HFFc6 (cell line): ENCODE data around the gene CTNNA3. TPM values are rescaled to one million over a fixed set of nuclear protein-coding genes. Genes with fewer than 3 reads are reported as not detected.
"Not testable (repeated sequence)": the region's sequence is repeated elsewhere in the genome, so short reads cannot be mapped to it uniquely, and the experiment has no call there.

Source experiments
- DNase-seq: peaks from one replicate; pipeline ENCODE4 v3.0.0-alpha.2; 2018
- H3K27ac Mint-ChIP-seq: 2 replicates; pipeline ENCODE4 v1.8.0; 2020; ENCODE audit warnings: mild to moderate bottlenecking, mixed read lengths
- H3K27me3 Mint-ChIP-seq: 2 replicates; pipeline ENCODE4 v1.8.0; 2021; ENCODE audit warnings: mild to moderate bottlenecking, moderate library complexity, mixed read lengths; ENCODE audit not compliant: insufficient read depth
- H3K36me3 Mint-ChIP-seq: 2 replicates; pipeline ENCODE4 v1.8.0; 2021; ENCODE audit warnings: low read depth, mixed read lengths
- H3K4me1 Mint-ChIP-seq: 2 replicates; pipeline ENCODE4 v1.8.0; 2020; ENCODE audit warnings: low read depth, mixed read lengths
- H3K4me3 Mint-ChIP-seq: 2 replicates; pipeline ENCODE4 v1.8.0; 2020; ENCODE audit warnings: mild to moderate bottlenecking, moderate library complexity, mixed read lengths
- H3K9me3 Mint-ChIP-seq: 2 replicates; pipeline ENCODE4 v1.8.0; 2020; ENCODE audit warnings: mild to moderate bottlenecking, mixed read lengths
- total RNA-seq, 6 experiments: library from RNA; stranded (reverse); fragmentation: NEBNext Ultra II Directional; extraction: Animal tissue kit (Norgen Biotek cat#: 25700); gene quantifications; 2 replicates in 1 of 6; 3 replicates in 5 of 6; pipeline ENCODE4 v1.2.3, GENCODE V29; 2021
- TF ChIP-seq, protein P1 (sequence below): fragments of 200-600 bp; sonication (generic); IDR thresholded peaks from 2 replicates; pipeline ENCODE4 v1.5.0; 2021; ENCODE audit warnings: antibody characterized with exemption, mild to moderate bottlenecking

The CTNNA3 gene
- total RNA-seq, 6 experiments from 2014 or later = not detected

GRCh38 chr10:67705921-67706320, 9.9 kb upstream of the CTNNA3 start:
- Mint-ChIP-seq H3K27ac (no peak overlapping the region), H3K36me3 (no peaks in the 10 kb centered on the region), H3K27me3 (peaks cover 1% of the 10 kb centered on the region), H3K9me3 (no peaks in the 10 kb centered on the region), H3K4me3 (no peak overlapping the region), H3K4me1 (no peaks in the 10 kb centered on the region)
- no peak for DNase-seq
- TF ChIP-seq, protein P1, sequence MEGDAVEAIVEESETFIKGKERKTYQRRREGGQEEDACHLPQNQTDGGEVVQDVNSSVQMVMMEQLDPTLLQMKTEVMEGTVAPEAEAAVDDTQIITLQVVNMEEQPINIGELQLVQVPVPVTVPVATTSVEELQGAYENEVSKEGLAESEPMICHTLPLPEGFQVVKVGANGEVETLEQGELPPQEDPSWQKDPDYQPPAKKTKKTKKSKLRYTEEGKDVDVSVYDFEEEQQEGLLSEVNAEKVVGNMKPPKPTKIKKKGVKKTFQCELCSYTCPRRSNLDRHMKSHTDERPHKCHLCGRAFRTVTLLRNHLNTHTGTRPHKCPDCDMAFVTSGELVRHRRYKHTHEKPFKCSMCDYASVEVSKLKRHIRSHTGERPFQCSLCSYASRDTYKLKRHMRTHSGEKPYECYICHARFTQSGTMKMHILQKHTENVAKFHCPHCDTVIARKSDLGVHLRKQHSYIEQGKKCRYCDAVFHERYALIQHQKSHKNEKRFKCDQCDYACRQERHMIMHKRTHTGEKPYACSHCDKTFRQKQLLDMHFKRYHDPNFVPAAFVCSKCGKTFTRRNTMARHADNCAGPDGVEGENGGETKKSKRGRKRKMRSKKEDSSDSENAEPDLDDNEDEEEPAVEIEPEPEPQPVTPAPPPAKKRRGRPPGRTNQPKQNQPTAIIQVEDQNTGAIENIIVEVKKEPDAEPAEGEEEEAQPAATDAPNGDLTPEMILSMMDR = no peak

DNA sequence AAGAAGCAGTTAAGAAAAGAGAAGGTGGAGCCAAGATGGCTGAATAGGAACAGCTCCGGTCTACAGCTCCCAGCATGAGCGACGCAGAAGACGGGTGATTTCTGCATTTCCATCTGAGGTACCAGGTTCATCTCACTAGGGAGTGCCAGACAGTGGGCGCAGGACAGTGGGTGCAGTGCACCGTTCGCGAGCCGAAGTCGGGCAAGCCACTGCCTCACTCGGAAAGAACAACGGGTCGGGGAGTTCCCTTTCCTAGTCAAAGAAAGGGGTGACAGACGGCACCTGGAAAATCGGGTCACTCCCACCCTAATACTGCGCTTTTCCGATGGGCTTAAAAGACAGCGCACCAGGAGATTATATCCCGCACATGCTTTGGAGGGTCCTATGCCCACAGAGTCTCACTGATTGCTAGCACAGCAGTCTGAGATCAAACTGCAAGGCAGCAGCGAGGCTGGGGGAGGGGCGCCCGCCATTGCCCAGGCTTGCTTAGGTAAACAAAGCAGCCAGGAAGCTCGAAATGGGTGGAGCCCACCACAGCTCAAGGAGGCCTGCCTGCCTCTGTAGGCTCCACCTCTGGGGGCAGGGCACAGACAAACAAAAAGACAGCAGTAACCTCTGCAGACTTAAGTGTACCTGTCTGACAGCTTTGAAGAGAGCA, 3.7 kb upstream of the CTNNA3 start:
- not testable (repeated sequence) for H3K27me3 Mint-ChIP-seq, H3K27ac Mint-ChIP-seq, H3K36me3 Mint-ChIP-seq, DNase-seq, H3K4me3 Mint-ChIP-seq, H3K4me1 Mint-ChIP-seq, H3K9me3 Mint-ChIP-seq

DNA sequence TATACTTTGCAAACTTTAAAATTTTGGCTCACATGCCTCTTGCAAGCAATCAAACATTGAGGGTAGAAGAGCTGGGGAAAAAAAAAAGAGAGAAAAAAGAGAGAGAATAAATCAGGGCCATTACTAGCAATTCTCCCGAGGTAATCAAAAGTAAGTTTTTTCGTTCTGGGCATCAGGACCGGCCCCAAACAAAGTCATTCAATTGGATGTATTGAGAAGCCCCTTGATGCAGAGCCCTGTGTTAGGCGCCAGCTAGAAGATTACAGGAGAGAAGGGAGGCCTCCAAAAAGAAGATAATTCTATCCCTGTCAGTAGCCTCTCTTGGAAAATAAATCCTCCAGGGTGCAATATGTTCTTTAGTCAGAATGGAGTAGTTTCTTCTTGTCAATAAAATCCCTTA, 2.2 kb upstream of the CTNNA3 start:
- no peak overlapping the region for H3K27ac Mint-ChIP-seq
- no peaks in the 10 kb centered on the region for H3K36me3 Mint-ChIP-seq
- H3K4me1 Mint-ChIP-seq = no peaks in the 10 kb centered on the region
- H3K4me3 Mint-ChIP-seq = no peak overlapping the region
- TF ChIP-seq, protein P1 = no peak
- H3K9me3 Mint-ChIP-seq = no peaks in the 10 kb centered on the region
- DNase-seq = no peak
- peaks cover 9% of the 10 kb centered on the region for H3K27me3 Mint-ChIP-seq

- H3K4me1 Mint-ChIP-seq = no peaks in the 10 kb centered on the region
- no peaks in the 10 kb centered on the region for H3K9me3 Mint-ChIP-seq
- TF ChIP-seq, protein P1 = peak; percentile 80
- no peaks in the 10 kb centered on the region for H3K36me3 Mint-ChIP-seq
- no peak overlapping the region for H3K4me3 Mint-ChIP-seq
- peak; percentile 25 for DNase-seq
- peaks cover 9% of the 10 kb centered on the region for H3K27me3 Mint-ChIP-seq
- no peak overlapping the region for H3K27ac Mint-ChIP-seq
Observed at GRCh38 chr10:67697724-67698131, 1.7 kb upstream of the CTNNA3 start.

GRCh38 chr10:67696679-67697078, 684 bp upstream of the CTNNA3 start:
- Mint-ChIP-seq H3K4me1 (no peaks in the 10 kb centered on the region), H3K36me3 (no peaks in the 10 kb centered on the region), H3K27ac (no peak overlapping the region), H3K4me3 (no peak overlapping the region), H3K27me3 (peaks cover 7% of the 10 kb centered on the region), H3K9me3 (no peaks in the 10 kb centered on the region)
- no peak for DNase-seq
- TF ChIP-seq, protein P1 = no peak

GRCh38 chr10:67695555-67695954, 440 bp downstream of the CTNNA3 start:
- peaks cover 7% of the 10 kb centered on the region for H3K27me3 Mint-ChIP-seq
- no peak for DNase-seq
- H3K27ac Mint-ChIP-seq = no peak overlapping the region
- H3K9me3 Mint-ChIP-seq = no peaks in the 10 kb centered on the region
- no peaks in the 10 kb centered on the region for H3K4me1 Mint-ChIP-seq
- TF ChIP-seq, protein P1 = no peak
- H3K4me3 Mint-ChIP-seq = no peak overlapping the region
- no peaks in the 10 kb centered on the region for H3K36me3 Mint-ChIP-seq

- H3K4me3 Mint-ChIP-seq, H3K27me3 Mint-ChIP-seq, H3K4me1 Mint-ChIP-seq, H3K36me3 Mint-ChIP-seq, H3K27ac Mint-ChIP-seq, DNase-seq, H3K9me3 Mint-ChIP-seq: not testable (repeated sequence)
Observed at GRCh38 chr10:67691861-67692260, 4.1 kb downstream of the CTNNA3 start.

- not testable (repeated sequence) for H3K4me1 Mint-ChIP-seq, DNase-seq, H3K27me3 Mint-ChIP-seq
Observed at GRCh38 chr10:67690540-67690939, 5.5 kb downstream of the CTNNA3 start.

GRCh38 chr10:67684140-67684539, 11.9 kb downstream of the CTNNA3 start:
- not testable (repeated sequence) for H3K27me3 Mint-ChIP-seq, H3K27ac Mint-ChIP-seq, DNase-seq, H3K4me1 Mint-ChIP-seq, H3K4me3 Mint-ChIP-seq, H3K36me3 Mint-ChIP-seq
- H3K9me3 Mint-ChIP-seq = peaks cover 16% of the 10 kb centered on the region

More at GRCh38 chr10:67690540-67690939, 5.5 kb downstream of the CTNNA3 start:
- not testable (repeated sequence) for H3K9me3 Mint-ChIP-seq, H3K4me3 Mint-ChIP-seq, H3K36me3 Mint-ChIP-seq, H3K27ac Mint-ChIP-seq
